BE2C (cell line): ENCODE results near the gene DIPK1C.
A peak's percentile ranks its signal among the peaks of the same experiment; 100 is the strongest.

Source experiments
- DNase-seq: peaks from one replicate; pipeline ENCODE4 v3.0.0-alpha.2; 2020
- H3K27me3 ChIP-seq: fragments of 250-450 bp; sonication (Bioruptor Pico); 2 replicates; pipeline ENCODE4 v1.5.1; 2020; ENCODE audit warnings: mild to moderate bottlenecking
- H3K36me3 ChIP-seq: fragments of 250-450 bp; sonication (Bioruptor Pico); 2 replicates; pipeline ENCODE4 v1.5.1; 2020; ENCODE audit warnings: mild to moderate bottlenecking
- H3K4me1 ChIP-seq: fragments of 250-450 bp; sonication (Bioruptor Pico); 2 replicates; pipeline ENCODE4 v1.5.1; 2020
- H3K4me3 ChIP-seq: 2 replicates; pipeline ENCODE4 v1.5.1; 2011; ENCODE audit warnings: low read depth, low read length
- H3K9me3 ChIP-seq: fragments of 250-450 bp; sonication (Bioruptor Pico); 2 replicates; pipeline ENCODE4 v1.5.1; 2020
- CTCF ChIP-seq: IDR thresholded peaks from 2 replicates; pipeline ENCODE4 v1.5.1; 2012; ENCODE audit warnings: mild to moderate bottlenecking, low read depth, low read length

Gene DIPK1C

GRCh38 chr18:74407888-74408287, 49.2 kb downstream of the DIPK1C start:
- no peaks in the 10 kb centered on the region for H3K9me3 ChIP-seq

GRCh38 chr18:74402806-74403433, 54.2 kb downstream of the DIPK1C start:
- no peak for TF ChIP-seq CTCF
- Histone ChIP-seq H3K36me3 (no peaks in the 10 kb centered on the region), H3K4me1 (no peaks in the 10 kb centered on the region), H3K27me3 (no peaks in the 10 kb centered on the region), H3K4me3 (no peak overlapping the region), H3K9me3 (no peaks in the 10 kb centered on the region)
- peak; percentile 27 for DNase-seq

More at GRCh38 chr18:74407888-74408287, 49.2 kb downstream of the DIPK1C start:
- TF ChIP-seq CTCF, result no peak
- DNase-seq, result no peak
- H3K27me3 ChIP-seq, result no peaks in the 10 kb centered on the region
- H3K4me3 ChIP-seq, result no peak overlapping the region
- H3K4me1 ChIP-seq, result no peaks in the 10 kb centered on the region
- no peaks in the 10 kb centered on the region for H3K36me3 ChIP-seq

DNA sequence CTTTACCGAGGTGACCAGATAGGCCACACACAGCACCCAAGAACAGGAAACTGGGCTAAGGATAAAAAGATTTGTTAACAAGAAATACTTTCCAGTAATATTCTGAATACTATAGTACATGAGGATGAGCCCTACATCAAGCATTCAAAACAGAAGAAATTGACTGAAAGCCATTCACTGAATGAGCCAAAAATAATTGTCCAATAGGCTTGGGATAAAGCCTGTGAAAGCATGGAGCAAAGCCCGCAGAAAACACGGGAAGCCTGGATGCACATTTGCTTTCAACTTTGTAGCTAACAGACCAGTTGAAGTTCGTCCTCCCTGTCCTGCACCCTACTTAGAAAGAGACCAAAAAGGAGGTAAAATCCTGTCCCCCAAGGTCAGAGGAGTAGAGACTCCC, 56.3 kb downstream of the DIPK1C start:
- Histone ChIP-seq H3K36me3 (no peaks in the 10 kb centered on the region), H3K27me3 (no peaks in the 10 kb centered on the region), H3K4me1 (no peaks in the 10 kb centered on the region), H3K9me3 (no peaks in the 10 kb centered on the region), H3K4me3 (no peak overlapping the region)
- no peak for TF ChIP-seq CTCF
- no peak for DNase-seq

DNA sequence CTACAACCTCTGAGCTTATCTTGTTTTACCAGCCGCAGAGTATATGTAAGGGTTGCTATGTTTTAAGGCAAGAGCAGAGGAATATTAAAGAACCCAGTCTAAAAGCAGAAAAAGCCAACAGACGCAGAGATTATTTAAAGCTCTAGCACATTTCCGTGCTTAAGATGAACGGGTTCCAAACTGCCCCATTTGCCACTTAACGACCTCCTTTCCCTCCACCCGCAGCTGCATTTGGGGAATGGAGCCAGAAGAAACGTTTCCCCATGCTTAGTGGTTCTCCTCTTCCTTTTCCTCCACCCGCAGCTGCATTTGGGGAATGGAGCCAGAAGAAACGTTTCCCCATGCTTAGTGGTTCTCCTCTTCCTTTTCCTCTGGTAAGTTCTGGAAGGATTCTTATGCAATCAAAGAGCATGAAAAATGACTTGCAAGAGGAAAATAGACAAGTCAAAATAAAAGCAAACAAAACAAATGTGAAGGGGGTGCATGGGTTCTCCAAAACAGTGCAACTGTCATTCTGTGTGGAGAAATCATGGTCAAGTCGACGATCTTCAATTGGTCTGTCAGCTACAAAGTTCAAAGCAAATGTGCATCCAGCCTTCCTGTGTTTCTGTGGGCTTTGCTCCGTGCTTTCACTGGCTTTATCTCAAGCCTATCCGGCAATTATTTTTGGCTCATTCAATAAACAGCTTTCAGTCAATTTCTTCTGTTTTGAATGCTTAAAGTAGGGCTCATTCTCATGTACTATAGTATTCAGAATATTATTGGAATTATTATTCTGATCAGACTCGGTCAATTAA, 57.8 kb downstream of the DIPK1C start:
- H3K4me3 ChIP-seq, result no peak overlapping the region

GRCh38 chr18:74397572-74397971, 59.5 kb downstream of the DIPK1C start:
- TF ChIP-seq CTCF, result no peak
- no peak for DNase-seq
- Histone ChIP-seq H3K4me1 (no peaks in the 10 kb centered on the region), H3K36me3 (no peaks in the 10 kb centered on the region), H3K4me3 (no peak overlapping the region), H3K9me3 (no peaks in the 10 kb centered on the region), H3K27me3 (no peaks in the 10 kb centered on the region)

More for the DNA sequence above, 57.8 kb downstream of the DIPK1C start:
- no peaks in the 10 kb centered on the region for H3K4me1 ChIP-seq
- DNase-seq, result no peak
- H3K27me3 ChIP-seq, result no peaks in the 10 kb centered on the region
- no peaks in the 10 kb centered on the region for H3K9me3 ChIP-seq
- TF ChIP-seq CTCF, result no peak
- no peaks in the 10 kb centered on the region for H3K36me3 ChIP-seq
